SK-N-MC (cell line): ENCODE results near the gene CIB1.

Source experiments
- DNase-seq: peaks from one replicate; pipeline ENCODE4 v3.0.0-alpha.2; 2011; ENCODE audit warnings: low read depth, low spot score
- H3K27ac ChIP-seq: fragments of 200-600 bp; sonication (generic); 2 replicates; pipeline ENCODE4 v1.5.1; 2016; ENCODE audit warnings: mixed run types
- H3K36me3 ChIP-seq: fragments of 200-600 bp; sonication (generic); 2 replicates; pipeline ENCODE4 v1.6.1; 2017; ENCODE audit warnings: antibody characterized with exemption, low read length, mixed read lengths; ENCODE audit not compliant: insufficient read depth
- H3K4me3 ChIP-seq: fragments of 200-600 bp; sonication (generic); 2 replicates; pipeline ENCODE4 v1.5.1; 2016
- H3K9ac ChIP-seq: fragments of 200-600 bp; sonication (generic); 2 replicates; pipeline ENCODE4 v1.8.0; 2017; ENCODE audit warnings: mixed run types, mixed read lengths; ENCODE audit not compliant: insufficient read length
- H3K9me3 ChIP-seq: fragments of 200-600 bp; sonication (generic); 2 replicates; pipeline ENCODE4 v1.6.1; 2017; ENCODE audit warnings: low read depth, mild to moderate bottlenecking, antibody characterized with exemption, low read length, moderate library complexity, mixed read lengths
- EZH2 ChIP-seq: fragments of 200-600 bp; sonication (generic); IDR thresholded peaks from one replicate; pipeline ENCODE4 v1.6.1; 2017; ENCODE audit warnings: antibody characterized with exemption
- FOXP2 ChIP-seq: optimal IDR thresholded peaks from 2 replicates; pipeline ENCODE3; 2011; ENCODE audit warnings: mild to moderate bottlenecking, moderate library complexity; ENCODE audit not compliant: insufficient read depth; ENCODE audit errors: extremely low read length, control extremely low read depth
- POLR2AphosphoS5 ChIP-seq: IDR thresholded peaks from 2 replicates; pipeline ENCODE4 v1.6.1; 2012; ENCODE audit warnings: mild to moderate bottlenecking, low read depth, low read length, borderline replicate concordance

Gene CIB1

GRCh38 chr15:90213122-90213817 is 20.5 kb downstream of the CIB1 start:
- Histone ChIP-seq H3K36me3 (no peaks in the 10 kb centered on the region), H3K9ac (no peak overlapping the region), H3K27ac (0 out of 2 replicates have a peak overlapping the region, but pooled peaks have one; percentile 19), H3K4me3 (no peak overlapping the region), H3K9me3 (no peaks in the 10 kb centered on the region)
- no peak for DNase-seq
- TF ChIP-seq POLR2AphosphoS5 (no peak), FOXP2 (no peak), EZH2 (no peak)

- no peaks in the 10 kb centered on the region for H3K36me3 ChIP-seq
- TF ChIP-seq EZH2 (no peak), FOXP2 (no peak), POLR2AphosphoS5 (no peak)
- H3K9me3 ChIP-seq, result no peaks in the 10 kb centered on the region
- H3K27ac ChIP-seq, result no peak overlapping the region
- no peak for DNase-seq
- no peak overlapping the region for H3K4me3 ChIP-seq
- no peak overlapping the region for H3K9ac ChIP-seq
Measured at GRCh38 chr15:90212221-90213098, 21.3 kb downstream of the CIB1 start.

GRCh38 chr15:90211440-90212143 is 22.1 kb downstream of the CIB1 start:
- no peak overlapping the region for H3K4me3 ChIP-seq
- TF ChIP-seq EZH2 (no peak), FOXP2 (no peak), POLR2AphosphoS5 (no peak)
- no peaks in the 10 kb centered on the region for H3K9me3 ChIP-seq
- H3K36me3 ChIP-seq, result no peaks in the 10 kb centered on the region
- DNase-seq, result no peak
- H3K9ac ChIP-seq, result no peak overlapping the region
- H3K27ac ChIP-seq, result no peak overlapping the region

GRCh38 chr15:90211009-90211408 is 22.7 kb downstream of the CIB1 start:
- no peak for TF ChIP-seq EZH2
- no peak for TF ChIP-seq FOXP2
- no peak for TF ChIP-seq POLR2AphosphoS5
- no peak overlapping the region for H3K9ac ChIP-seq
- no peak for DNase-seq
- H3K27ac ChIP-seq, result no peak overlapping the region
- no peaks in the 10 kb centered on the region for H3K36me3 ChIP-seq
- H3K4me3 ChIP-seq, result no peak overlapping the region
- H3K9me3 ChIP-seq, result no peaks in the 10 kb centered on the region

- Histone ChIP-seq H3K4me3 (no peak overlapping the region), H3K9ac (no peak overlapping the region), H3K36me3 (no peaks in the 10 kb centered on the region), H3K9me3 (no peaks in the 10 kb centered on the region), H3K27ac (no peak overlapping the region)
- TF ChIP-seq FOXP2 (no peak), EZH2 (no peak), POLR2AphosphoS5 (no peak)
- no peak for DNase-seq
Measured at GRCh38 chr15:90210593-90210992, 23.1 kb downstream of the CIB1 start.

GRCh38 chr15:90209591-90209990 is 24.1 kb downstream of the CIB1 start:
- Histone ChIP-seq H3K4me3 (no peak overlapping the region), H3K9ac (no peak overlapping the region), H3K36me3 (no peaks in the 10 kb centered on the region), H3K9me3 (no peaks in the 10 kb centered on the region), H3K27ac (no peak overlapping the region)
- no peak for DNase-seq
- TF ChIP-seq POLR2AphosphoS5, result no peak
- TF ChIP-seq EZH2, result no peak
- TF ChIP-seq FOXP2, result no peak

GRCh38 chr15:90208356-90208755 is 25.4 kb downstream of the CIB1 start:
- Histone ChIP-seq H3K9ac (no peak overlapping the region), H3K4me3 (no peak overlapping the region), H3K36me3 (no peaks in the 10 kb centered on the region), H3K27ac (no peak overlapping the region), H3K9me3 (no peaks in the 10 kb centered on the region)
- no peak for DNase-seq
- TF ChIP-seq FOXP2, result no peak
- TF ChIP-seq EZH2, result no peak
- no peak for TF ChIP-seq POLR2AphosphoS5

GRCh38 chr15:90207252-90207651 is 26.5 kb downstream of the CIB1 start:
- no peak overlapping the region for H3K27ac ChIP-seq
- H3K4me3 ChIP-seq, result no peak overlapping the region
- DNase-seq, result no peak
- H3K36me3 ChIP-seq, result no peaks in the 10 kb centered on the region
- H3K9ac ChIP-seq, result no peak overlapping the region
- TF ChIP-seq POLR2AphosphoS5, result no peak
- TF ChIP-seq FOXP2, result no peak
- TF ChIP-seq EZH2, result no peak
- H3K9me3 ChIP-seq, result no peaks in the 10 kb centered on the region
